Spleen (tissue), 7 donors: ENCODE data around the gene CSTF3.

Source experiments
- CTCF ChIP-seq, 11 experiments: fragments of 200-600 bp in 7 of 11; fragments of 450-650 bp in 4 of 11; sonication (generic) in 4 of 11; IDR thresholded peaks in 8 of 11; conservative IDR thresholded peaks in 3 of 11; 1 replicate in 7 of 11; 2 replicates in 4 of 11; pipeline versions ENCODE4 v1.4.0 to v1.8.0; 2016 to 2021; ENCODE audit warnings: antibody characterized with exemption in 11 of 11, inconsistent platforms in 4 of 11, mild to moderate bottlenecking in 1 of 11
- POLR2A ChIP-seq, 3 donors: fragments of 450-650 bp; IDR thresholded peaks; one replicate each; pipeline ENCODE4 v1.5.1; 2017; ENCODE audit warnings: antibody characterized with exemption in 3 of 3, mild to moderate bottlenecking in 1 of 3
- donor health status: DM: no; HTN: no; CAD: no; lungs with moderate emphysema.
- donor health status: DM: no; HTN: no; CAD: no.
- donor health status: DM: no; HTN: no; CAD: no.

- TF ChIP-seq CTCF (IDR thresholded peaks at IDR 0.05 in 8 of 11, conservative IDR thresholded peaks at IDR 0.05 in 3 of 11): no peak
- no peak for TF ChIP-seq POLR2A (IDR thresholded peaks at IDR 0.05)
These were observed 126.3 kb downstream of the CSTF3 start for GRCh38 chr11:33035011-33035410.
